Measurements from ENCODE around the gene MRPL43. TPM values are rescaled to one million over a fixed set of nuclear protein-coding genes. Genes with fewer than 3 reads are reported as not detected.

The MRPL43 gene
- total and polyA plus RNA-seq, 4 donors = 30.5 to 76.0 (median 57.8) TPM

GRCh38 chr10:100997360-100998182 is 10.3 kb upstream of the MRPL43 start:
- peak overlapping the region; percentile 94 for H3K27ac ChIP-seq (ENCODE audit: low read depth in 1 of 2, low read length in 2 of 2)
- H3K4me1 ChIP-seq (ENCODE audit: control insufficient read depth in 4 of 4, insufficient read depth in 4 of 4, low read length in 3 of 4) = peaks cover 0 to 30% (median 17%) of the 10 kb centered on the region in 4 donors

More at GRCh38 chr10:100997360-100998182, 10.3 kb upstream of the MRPL43 start:
- Histone ChIP-seq H3K9me3 (ENCODE audit: control insufficient read depth in 4 of 4, low read length in 3 of 4) (no peaks in the 10 kb centered on the region), H3K36me3 (ENCODE audit: control insufficient read depth in 4 of 4, insufficient read depth in 3 of 4, low read depth in 1 of 4, low read length in 3 of 4) (peaks cover 0 to 8% (median 0%) of the 10 kb centered on the region in 4 donors), H3K9ac (ENCODE audit: low read depth in 1 of 2, low read length in 2 of 2) (peak overlapping the region; percentile 36 to 57), H3K27me3 (ENCODE audit: control insufficient read depth in 4 of 4, insufficient read depth in 4 of 4, low read length in 3 of 4) (no peaks in the 10 kb centered on the region), H3K4me3 (ENCODE audit: low read depth in 1 of 3, low read length in 3 of 3) (peak overlapping the region; percentile 68 to 81 (median 75))
- under 1% methylated on average over 66 of the region's 66 CpGs for WGBS
- TF ChIP-seq, protein P1, sequence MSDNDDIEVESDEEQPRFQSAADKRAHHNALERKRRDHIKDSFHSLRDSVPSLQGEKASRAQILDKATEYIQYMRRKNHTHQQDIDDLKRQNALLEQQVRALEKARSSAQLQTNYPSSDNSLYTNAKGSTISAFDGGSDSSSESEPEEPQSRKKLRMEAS (IDR thresholded peaks at IDR 0.05) = peak; percentile 12
- TF ChIP-seq YY1 (IDR thresholded peaks at IDR 0.05) = peak; percentile 39
- TF ChIP-seq REST (IDR thresholded peaks at IDR 0.05) = no peak
- TF ChIP-seq, protein P2, sequence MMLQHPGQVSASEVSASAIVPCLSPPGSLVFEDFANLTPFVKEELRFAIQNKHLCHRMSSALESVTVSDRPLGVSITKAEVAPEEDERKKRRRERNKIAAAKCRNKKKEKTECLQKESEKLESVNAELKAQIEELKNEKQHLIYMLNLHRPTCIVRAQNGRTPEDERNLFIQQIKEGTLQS (IDR thresholded peaks at IDR 0.05) = no peak
- TF ChIP-seq SP1 (IDR thresholded peaks at IDR 0.05) = peak; percentile 37
- no peak for TF ChIP-seq ZBTB33 (IDR thresholded peaks at IDR 0.05)
- TF ChIP-seq HNF4A (conservative IDR thresholded peaks at IDR 0.05) = peak; percentile 7 to 33
- peak; percentile 43 to 55 for TF ChIP-seq RAD21 (IDR thresholded peaks at IDR 0.05)
- no peak for TF ChIP-seq TAF1 (conservative IDR thresholded peaks at IDR 0.05)
- no peak for TF ChIP-seq EGR1 (IDR thresholded peaks at IDR 0.05; ENCODE audit: low read depth in 2 of 2)
- TF ChIP-seq RXRA (IDR thresholded peaks at IDR 0.05) = no peak
- no peak for TF ChIP-seq NR2F2 (IDR thresholded peaks at IDR 0.05)
- no peak for TF ChIP-seq FOXA1 (IDR thresholded peaks at IDR 0.05)
- TF ChIP-seq GABPA (IDR thresholded peaks at IDR 0.05 in 1 of 2, conservative IDR thresholded peaks at IDR 0.05 in 1 of 2) = no peak
- TF ChIP-seq, protein P3, sequence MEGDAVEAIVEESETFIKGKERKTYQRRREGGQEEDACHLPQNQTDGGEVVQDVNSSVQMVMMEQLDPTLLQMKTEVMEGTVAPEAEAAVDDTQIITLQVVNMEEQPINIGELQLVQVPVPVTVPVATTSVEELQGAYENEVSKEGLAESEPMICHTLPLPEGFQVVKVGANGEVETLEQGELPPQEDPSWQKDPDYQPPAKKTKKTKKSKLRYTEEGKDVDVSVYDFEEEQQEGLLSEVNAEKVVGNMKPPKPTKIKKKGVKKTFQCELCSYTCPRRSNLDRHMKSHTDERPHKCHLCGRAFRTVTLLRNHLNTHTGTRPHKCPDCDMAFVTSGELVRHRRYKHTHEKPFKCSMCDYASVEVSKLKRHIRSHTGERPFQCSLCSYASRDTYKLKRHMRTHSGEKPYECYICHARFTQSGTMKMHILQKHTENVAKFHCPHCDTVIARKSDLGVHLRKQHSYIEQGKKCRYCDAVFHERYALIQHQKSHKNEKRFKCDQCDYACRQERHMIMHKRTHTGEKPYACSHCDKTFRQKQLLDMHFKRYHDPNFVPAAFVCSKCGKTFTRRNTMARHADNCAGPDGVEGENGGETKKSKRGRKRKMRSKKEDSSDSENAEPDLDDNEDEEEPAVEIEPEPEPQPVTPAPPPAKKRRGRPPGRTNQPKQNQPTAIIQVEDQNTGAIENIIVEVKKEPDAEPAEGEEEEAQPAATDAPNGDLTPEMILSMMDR (IDR thresholded peaks at IDR 0.05; ENCODE audit: low read depth, low read length, missing input control) = peak; percentile 68
- no peak for TF ChIP-seq FOXA2 (IDR thresholded peaks at IDR 0.05)
- TF ChIP-seq JUND (IDR thresholded peaks at IDR 0.05) = no peak
- TF ChIP-seq HNF4G (IDR thresholded peaks at IDR 0.05) = no peak
- DNase-seq (ENCODE audit: low spot score) = peak; percentile 86
